T-helper 2 cell treated with Interferon-gamma antibody and Interleukin-4, amounts not matched to agents 5 μg/mL and 100 μg/mL, for 36 hours (primary cell): ENCODE results near the gene CLEC16A.

ENCODE experiments used
- DNase-seq: peaks from one replicate; pipeline ENCODE4 v3.0.0; 2021; ENCODE audit warnings: low spot score
- H3K27ac Mint-ChIP-seq: one replicate; pipeline ENCODE4 v1.8.0; 2021; ENCODE audit warnings: mild to moderate bottlenecking, mixed read lengths
- H3K27me3 Mint-ChIP-seq: one replicate; pipeline ENCODE4 v1.8.0; 2021; ENCODE audit warnings: low read depth, mixed read lengths
- H3K36me3 Mint-ChIP-seq: one replicate; pipeline ENCODE4 v1.8.0; 2021; ENCODE audit warnings: low read depth, mixed read lengths
- H3K4me1 Mint-ChIP-seq: one replicate; pipeline ENCODE4 v1.8.0; 2021; ENCODE audit warnings: low read depth, mixed read lengths
- H3K4me3 Mint-ChIP-seq: one replicate; pipeline ENCODE4 v1.8.0; 2022; ENCODE audit warnings: mild to moderate bottlenecking, moderate library complexity, mixed read lengths
- H3K9me3 Mint-ChIP-seq: one replicate; pipeline ENCODE4 v1.8.0; 2021; ENCODE audit warnings: mixed read lengths

CLEC16A gene

DNA sequence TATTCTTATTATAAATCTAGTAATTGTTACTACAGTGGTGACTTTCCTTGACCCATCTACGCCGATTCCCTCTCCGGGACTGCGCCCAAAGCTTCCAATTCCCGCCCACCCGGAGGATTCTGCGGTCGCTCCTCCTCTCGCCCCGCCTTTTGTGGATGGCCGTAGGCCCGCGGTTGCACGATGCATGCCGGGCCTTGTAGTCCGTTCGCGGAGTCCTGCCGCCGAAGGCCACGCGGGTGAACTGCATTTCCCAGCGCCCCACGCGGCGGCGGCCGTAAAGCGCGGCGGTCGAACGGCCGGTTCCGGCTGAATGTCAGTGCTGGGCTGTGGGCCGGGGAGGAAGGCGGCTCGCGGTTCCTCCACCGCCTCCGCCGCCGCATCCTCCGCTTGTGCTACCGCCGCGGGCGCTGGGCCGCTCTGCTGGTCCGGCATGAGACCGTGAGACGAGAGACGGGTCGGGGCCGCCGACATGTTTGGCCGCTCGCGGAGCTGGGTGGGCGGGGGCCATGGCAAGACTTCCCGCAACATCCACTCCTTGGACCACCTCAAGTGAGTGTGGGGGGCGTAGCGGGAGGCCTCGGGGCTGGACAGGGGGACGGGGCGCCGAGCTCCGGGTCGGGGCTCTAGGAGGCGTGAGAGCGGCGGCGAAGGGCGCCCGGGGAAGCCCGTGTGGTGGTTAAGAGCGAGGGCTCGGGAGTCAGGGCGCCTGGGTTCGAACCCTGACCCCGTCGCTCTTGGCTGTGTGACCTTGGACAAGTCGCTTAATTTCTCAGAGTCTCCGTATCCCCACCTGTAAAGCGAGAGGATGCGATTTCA is at the start of gene CLEC16A:
TSS of gene CLEC16A (plus strand) at position 316 of the 816 bp plus-strand sequence. CDS start at position 470, 154 bp downstream.
- Mint-ChIP-seq H3K36me3 (peaks cover 3% of the 10 kb centered on the region), H3K27ac (peak within 1 kb of the TSS; percentile 66), H3K4me3 (peak within 1 kb of the TSS; percentile 79), H3K4me1 (peaks cover 51% of the 10 kb centered on the region), H3K27me3 (no peaks in the 10 kb centered on the region), H3K9me3 (no peaks in the 10 kb centered on the region)
- peak; percentile 97 for DNase-seq

DNA sequence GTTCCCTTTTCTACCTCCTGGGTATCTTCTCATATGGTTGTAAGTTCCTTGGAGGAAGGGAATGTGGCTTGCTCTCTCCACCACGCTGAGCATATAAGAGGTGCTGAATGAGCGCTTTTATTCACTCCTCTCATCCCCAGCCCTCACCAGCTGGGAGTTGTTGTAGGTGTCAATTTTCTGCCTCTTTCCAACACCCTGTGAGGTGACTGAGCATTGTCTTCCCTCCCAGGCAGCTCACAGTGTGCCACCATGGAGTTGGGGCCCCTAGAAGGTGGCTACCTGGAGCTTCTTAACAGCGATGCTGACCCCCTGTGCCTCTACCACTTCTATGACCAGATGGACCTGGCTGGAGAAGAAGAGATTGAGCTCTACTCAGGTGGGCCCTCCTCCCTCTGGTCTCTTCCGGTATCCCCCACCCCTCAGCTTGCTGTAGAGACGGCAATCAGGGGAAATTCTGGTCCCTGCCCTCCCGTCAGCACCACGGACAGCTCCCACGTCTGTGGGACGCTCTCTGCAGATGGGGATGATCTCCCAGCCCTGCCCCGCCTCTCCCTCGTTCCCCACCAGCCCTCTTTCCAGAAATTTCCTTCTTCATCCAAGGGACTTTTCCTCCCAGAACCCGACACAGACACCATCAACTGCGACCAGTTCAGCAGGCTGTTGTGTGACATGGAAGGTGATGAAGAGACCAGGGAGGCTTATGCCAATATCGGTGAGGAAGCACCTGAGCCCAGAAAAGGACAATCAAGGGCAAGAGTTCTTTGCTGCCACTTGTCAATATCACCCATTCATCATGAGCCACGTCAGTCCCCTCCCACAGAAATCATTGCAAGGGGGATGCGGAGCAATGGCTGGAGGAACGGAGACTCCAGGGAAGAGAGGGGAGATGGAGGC is 49.1 kb upstream of the CLEC16A start:
- DNase-seq, result no peak
- H3K9me3 Mint-ChIP-seq, result no peaks in the 10 kb centered on the region
- H3K4me3 Mint-ChIP-seq, result no peak overlapping the region
- H3K27me3 Mint-ChIP-seq, result no peaks in the 10 kb centered on the region
- H3K4me1 Mint-ChIP-seq, result peaks cover 4% of the 10 kb centered on the region
- H3K27ac Mint-ChIP-seq, result no peak overlapping the region
- H3K36me3 Mint-ChIP-seq, result peaks cover 30% of the 10 kb centered on the region

- Mint-ChIP-seq H3K36me3 (peaks cover 36% of the 10 kb centered on the region), H3K4me3 (no peak overlapping the region), H3K27me3 (no peaks in the 10 kb centered on the region), H3K4me1 (peaks cover 4% of the 10 kb centered on the region), H3K9me3 (no peaks in the 10 kb centered on the region), H3K27ac (no peak overlapping the region)
- DNase-seq, result no peak
Measured at GRCh38 chr16:10896165-10896564, 48.2 kb upstream of the CLEC16A start.

DNA sequence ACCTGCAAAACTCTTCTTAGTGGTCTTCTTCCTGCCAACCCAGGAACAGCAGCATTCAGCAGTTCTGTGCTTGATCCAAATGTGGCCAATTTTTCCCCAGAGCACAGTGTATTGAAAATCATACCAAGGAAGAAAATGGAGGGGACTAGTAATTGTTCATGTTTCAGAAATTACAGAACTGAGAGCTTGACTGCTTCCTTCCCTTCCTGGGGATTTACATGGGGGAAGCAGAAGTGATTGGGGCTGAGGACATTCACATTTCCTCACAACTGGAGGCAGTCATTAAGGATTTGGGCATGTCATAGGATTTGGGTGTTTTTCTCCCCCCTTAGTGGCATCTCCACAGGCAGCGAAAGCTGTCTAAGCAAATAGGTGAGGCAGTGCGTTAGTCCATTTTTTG is 47.6 kb upstream of the CLEC16A start:
- Mint-ChIP-seq H3K36me3 (peaks cover 42% of the 10 kb centered on the region), H3K9me3 (no peaks in the 10 kb centered on the region)

GRCh38 chr16:10897134-10897533 is 47.2 kb upstream of the CLEC16A start:
- Mint-ChIP-seq H3K36me3 (peaks cover 44% of the 10 kb centered on the region), H3K27me3 (no peaks in the 10 kb centered on the region), H3K4me1 (no peaks in the 10 kb centered on the region), H3K4me3 (no peak overlapping the region), H3K27ac (no peak overlapping the region), H3K9me3 (no peaks in the 10 kb centered on the region)
- no peak for DNase-seq

More for the DNA sequence above, 47.6 kb upstream of the CLEC16A start:
- H3K27ac Mint-ChIP-seq, result no peak overlapping the region
- no peak overlapping the region for H3K4me3 Mint-ChIP-seq
- peaks cover under 1% of the 10 kb centered on the region for H3K4me1 Mint-ChIP-seq
- no peak for DNase-seq
- no peaks in the 10 kb centered on the region for H3K27me3 Mint-ChIP-seq

DNA sequence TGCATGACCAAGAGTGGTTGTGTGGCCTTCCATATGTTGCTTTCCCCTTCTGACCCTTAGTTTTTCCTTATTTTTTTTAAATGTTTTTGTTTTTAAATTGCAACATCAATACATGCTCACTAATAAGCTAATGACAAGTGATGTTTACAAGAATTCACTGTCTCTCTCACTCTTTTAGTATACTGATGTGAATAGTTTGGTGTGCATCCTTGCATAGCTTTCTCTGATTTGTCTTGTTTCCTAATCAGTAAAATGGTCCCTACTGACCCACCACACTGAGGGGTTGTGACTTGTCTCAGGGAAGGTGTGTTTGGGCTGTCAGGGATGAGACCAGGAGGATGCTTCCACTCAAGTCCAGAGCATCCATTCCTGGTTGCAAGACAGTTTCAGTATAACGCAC is 41.4 kb upstream of the CLEC16A start:
- Mint-ChIP-seq H3K4me3 (no peak overlapping the region), H3K27me3 (no peaks in the 10 kb centered on the region)

DNA sequence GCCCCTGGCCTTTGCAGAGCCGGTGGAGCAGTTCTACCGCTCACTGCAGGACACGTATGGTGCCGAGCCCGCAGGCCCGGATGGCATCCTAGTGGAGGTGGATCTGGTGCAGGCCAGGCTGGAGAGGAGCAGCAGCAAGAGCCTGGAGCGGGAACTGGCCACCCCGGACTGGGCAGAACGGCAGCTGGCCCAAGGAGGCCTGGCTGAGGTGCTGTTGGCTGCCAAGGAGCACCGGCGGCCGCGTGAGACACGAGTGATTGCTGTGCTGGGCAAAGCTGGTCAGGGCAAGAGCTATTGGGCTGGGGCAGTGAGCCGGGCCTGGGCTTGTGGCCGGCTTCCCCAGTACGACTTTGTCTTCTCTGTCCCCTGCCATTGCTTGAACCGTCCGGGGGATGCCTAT is 37.9 kb upstream of the CLEC16A start:
- no peaks in the 10 kb centered on the region for H3K4me1 Mint-ChIP-seq
- H3K36me3 Mint-ChIP-seq, result peaks cover 41% of the 10 kb centered on the region
- DNase-seq, result no peak
- no peaks in the 10 kb centered on the region for H3K27me3 Mint-ChIP-seq
- H3K27ac Mint-ChIP-seq, result no peak overlapping the region
- peaks cover 6% of the 10 kb centered on the region for H3K9me3 Mint-ChIP-seq
- no peak overlapping the region for H3K4me3 Mint-ChIP-seq

More for the DNA sequence above, 41.4 kb upstream of the CLEC16A start:
- Mint-ChIP-seq H3K4me1 (no peaks in the 10 kb centered on the region), H3K9me3 (peaks cover 6% of the 10 kb centered on the region), H3K36me3 (peaks cover 53% of the 10 kb centered on the region), H3K27ac (no peak overlapping the region)
- no peak for DNase-seq

- peaks cover 37% of the 10 kb centered on the region for H3K36me3 Mint-ChIP-seq
- no peak overlapping the region for H3K4me3 Mint-ChIP-seq
- no peak for DNase-seq
- H3K9me3 Mint-ChIP-seq, result peaks cover 6% of the 10 kb centered on the region
- H3K27me3 Mint-ChIP-seq, result no peaks in the 10 kb centered on the region
- no peaks in the 10 kb centered on the region for H3K4me1 Mint-ChIP-seq
- no peak overlapping the region for H3K27ac Mint-ChIP-seq
Measured at GRCh38 chr16:10906914-10907756, 37.2 kb upstream of the CLEC16A start.

GRCh38 chr16:10907757-10908045 is 36.7 kb upstream of the CLEC16A start:
- no peak for DNase-seq
- H3K27me3 Mint-ChIP-seq, result no peaks in the 10 kb centered on the region
- H3K9me3 Mint-ChIP-seq, result peaks cover 5% of the 10 kb centered on the region
- H3K36me3 Mint-ChIP-seq, result peaks cover 31% of the 10 kb centered on the region
- no peak overlapping the region for H3K4me3 Mint-ChIP-seq
- no peaks in the 10 kb centered on the region for H3K4me1 Mint-ChIP-seq
- H3K27ac Mint-ChIP-seq, result no peak overlapping the region

DNA sequence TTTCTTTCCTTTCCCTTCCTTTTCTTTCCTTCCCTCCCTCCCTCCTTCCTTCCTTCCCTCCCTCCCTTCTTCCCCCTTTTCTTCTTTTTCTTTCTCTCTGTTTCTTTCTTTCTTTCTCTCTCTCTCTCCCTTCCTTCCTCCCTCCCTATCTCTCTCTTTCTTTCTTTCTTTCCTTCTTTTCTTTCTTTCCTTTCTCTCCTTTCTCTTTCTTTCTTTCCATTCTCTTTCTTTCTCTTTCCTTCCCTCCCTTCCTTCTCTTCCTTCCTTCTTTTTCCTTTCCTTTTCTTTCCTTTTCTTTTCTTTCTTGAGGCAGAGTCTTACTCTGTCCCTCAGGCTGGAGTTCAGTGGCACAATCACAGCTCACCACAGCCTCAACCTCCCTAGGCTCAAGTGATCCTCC is 33.1 kb upstream of the CLEC16A start:
- Mint-ChIP-seq H3K9me3 (no peaks in the 10 kb centered on the region), H3K27me3 (no peaks in the 10 kb centered on the region), H3K36me3 (peaks cover 10% of the 10 kb centered on the region), H3K4me3 (no peak overlapping the region), H3K4me1 (peaks cover 6% of the 10 kb centered on the region), H3K27ac (peak overlapping the region; percentile 47)
- DNase-seq, result no peak

DNA sequence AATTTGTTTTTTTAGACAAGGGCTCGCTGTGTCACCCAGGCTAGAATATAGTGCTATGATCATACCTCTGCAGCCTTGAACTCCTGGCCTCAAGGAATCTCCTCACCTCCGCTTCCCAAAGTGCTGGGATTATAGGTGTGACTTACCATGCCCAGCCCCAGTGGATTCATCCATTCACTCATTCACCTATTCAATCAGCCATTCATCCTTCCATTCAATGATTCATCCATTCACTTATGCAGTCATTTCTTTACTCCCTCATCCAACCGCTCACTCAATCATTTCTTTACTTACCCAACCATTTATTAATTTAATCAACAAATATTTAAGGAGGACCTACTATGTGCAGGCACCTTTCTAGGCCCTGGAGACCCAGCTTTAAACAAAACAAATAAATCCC is 27.8 kb upstream of the CLEC16A start:
- no peak overlapping the region for H3K4me3 Mint-ChIP-seq
- no peak for DNase-seq
- no peaks in the 10 kb centered on the region for H3K27me3 Mint-ChIP-seq
- H3K9me3 Mint-ChIP-seq, result no peaks in the 10 kb centered on the region
- H3K4me1 Mint-ChIP-seq, result peaks cover 11% of the 10 kb centered on the region
- no peak overlapping the region for H3K27ac Mint-ChIP-seq
- peaks cover 11% of the 10 kb centered on the region for H3K36me3 Mint-ChIP-seq

DNA sequence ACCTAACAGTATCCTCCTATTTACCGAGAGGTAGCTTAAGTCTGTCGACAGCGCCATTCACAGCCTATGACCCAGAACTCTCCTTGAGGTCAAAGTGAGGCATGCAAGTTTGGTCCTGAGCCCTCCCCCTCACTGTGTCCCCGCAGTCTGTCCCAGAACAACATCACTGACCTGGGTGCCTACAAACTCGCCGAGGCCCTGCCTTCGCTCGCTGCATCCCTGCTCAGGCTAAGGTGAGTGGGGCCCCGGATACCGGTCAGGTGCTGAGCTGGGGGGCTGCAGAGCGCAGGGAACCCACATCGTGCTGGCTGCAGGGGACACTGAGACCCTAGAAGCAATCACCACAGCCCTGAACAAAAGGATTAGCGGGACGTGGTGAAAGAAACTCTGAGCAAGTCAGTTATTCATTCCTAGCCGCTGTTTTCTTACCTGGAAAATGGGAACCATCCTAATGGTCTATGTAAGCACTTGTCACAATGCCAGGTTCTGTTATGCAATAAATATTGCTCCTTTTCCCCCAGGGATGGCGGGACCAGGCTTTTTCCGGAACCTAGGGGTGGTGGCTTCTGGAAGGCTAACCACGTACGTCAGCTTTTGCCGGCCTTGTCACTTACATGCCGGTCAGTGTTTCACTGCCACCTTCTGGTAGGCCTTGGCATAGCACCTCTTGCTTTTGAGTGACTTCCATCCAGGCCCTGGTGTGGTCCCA is 25.9 kb upstream of the CLEC16A start:
- peaks cover 11% of the 10 kb centered on the region for H3K4me1 Mint-ChIP-seq
- H3K27ac Mint-ChIP-seq, result no peak overlapping the region
- DNase-seq, result peak; percentile 73
- no peaks in the 10 kb centered on the region for H3K27me3 Mint-ChIP-seq
- H3K36me3 Mint-ChIP-seq, result peaks cover 11% of the 10 kb centered on the region
- no peak overlapping the region for H3K4me3 Mint-ChIP-seq
- H3K9me3 Mint-ChIP-seq, result no peaks in the 10 kb centered on the region

- Mint-ChIP-seq H3K27ac (no peak overlapping the region), H3K4me3 (no peak overlapping the region), H3K27me3 (no peaks in the 10 kb centered on the region), H3K36me3 (peaks cover 9% of the 10 kb centered on the region), H3K9me3 (no peaks in the 10 kb centered on the region), H3K4me1 (peaks cover 11% of the 10 kb centered on the region)
- no peak for DNase-seq
Measured at GRCh38 chr16:10919003-10919351, 25.4 kb upstream of the CLEC16A start.
